Ovary (tissue), 3 donors: ENCODE results near the gene TSHZ2.

ENCODE experiments used
- POLR2A ChIP-seq: fragments of 450-650 bp; IDR thresholded peaks from one replicate; pipeline ENCODE4 v1.6.1; 2017; ENCODE audit warnings: antibody characterized with exemption, mild to moderate bottlenecking, moderate library complexity
- TF ChIP-seq, protein P1 (sequence below), 3 donors: fragments of 450-650 bp in 2 of 3; fragments of 200-600 bp in 1 of 3; IDR thresholded peaks; one replicate each; pipeline versions ENCODE4 v1.5.1 to v1.8.0; 2016 to 2022; ENCODE audit warnings: antibody characterized with exemption in 3 of 3, mild to moderate bottlenecking in 1 of 3
- donor health status: DM: no; HTN: no; CAD: no.

GRCh38 chr20:53019464-53019863, 47.3 kb downstream of the TSHZ2 start:
- TF ChIP-seq, protein P1, sequence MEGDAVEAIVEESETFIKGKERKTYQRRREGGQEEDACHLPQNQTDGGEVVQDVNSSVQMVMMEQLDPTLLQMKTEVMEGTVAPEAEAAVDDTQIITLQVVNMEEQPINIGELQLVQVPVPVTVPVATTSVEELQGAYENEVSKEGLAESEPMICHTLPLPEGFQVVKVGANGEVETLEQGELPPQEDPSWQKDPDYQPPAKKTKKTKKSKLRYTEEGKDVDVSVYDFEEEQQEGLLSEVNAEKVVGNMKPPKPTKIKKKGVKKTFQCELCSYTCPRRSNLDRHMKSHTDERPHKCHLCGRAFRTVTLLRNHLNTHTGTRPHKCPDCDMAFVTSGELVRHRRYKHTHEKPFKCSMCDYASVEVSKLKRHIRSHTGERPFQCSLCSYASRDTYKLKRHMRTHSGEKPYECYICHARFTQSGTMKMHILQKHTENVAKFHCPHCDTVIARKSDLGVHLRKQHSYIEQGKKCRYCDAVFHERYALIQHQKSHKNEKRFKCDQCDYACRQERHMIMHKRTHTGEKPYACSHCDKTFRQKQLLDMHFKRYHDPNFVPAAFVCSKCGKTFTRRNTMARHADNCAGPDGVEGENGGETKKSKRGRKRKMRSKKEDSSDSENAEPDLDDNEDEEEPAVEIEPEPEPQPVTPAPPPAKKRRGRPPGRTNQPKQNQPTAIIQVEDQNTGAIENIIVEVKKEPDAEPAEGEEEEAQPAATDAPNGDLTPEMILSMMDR (IDR thresholded peaks at IDR 0.05), result no peak
- no peak for TF ChIP-seq POLR2A
